ENCODE data around the gene KRTAP9-2.
"Not testable (repeated sequence)": the region's sequence is repeated elsewhere in the genome, so short reads cannot be mapped to it uniquely, and the experiment has no call there.

KRTAP9-2 gene

DNA sequence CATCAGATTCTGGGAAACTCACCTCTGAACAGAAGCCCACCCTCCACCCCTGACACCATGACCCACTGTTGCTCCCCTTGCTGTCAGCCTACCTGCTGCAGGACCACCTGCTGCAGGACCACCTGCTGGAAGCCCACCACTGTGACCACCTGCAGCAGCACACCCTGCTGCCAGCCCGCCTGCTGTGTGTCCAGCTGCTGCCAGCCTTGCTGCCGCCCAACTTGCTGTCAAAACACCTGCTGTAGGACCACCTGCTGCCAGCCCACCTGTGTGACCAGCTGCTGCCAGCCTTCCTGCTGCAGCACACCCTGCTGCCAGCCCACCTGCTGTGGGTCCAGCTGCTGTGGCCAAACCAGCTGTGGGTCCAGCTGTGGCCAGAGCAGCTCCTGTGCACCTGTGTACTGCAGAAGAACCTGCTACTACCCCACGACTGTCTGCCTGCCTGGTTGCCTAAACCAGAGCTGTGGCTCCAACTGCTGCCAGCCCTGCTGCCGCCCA is at the start of gene KRTAP9-2:
Gene KRTAP9-2, plus strand, starts transcription at position 51 of the 498 bp plus-strand sequence. Its CDS starts 7 bp downstream, at position 58.
- DNase-seq, result not testable (repeated sequence)

- DNase-seq, result no peak
Measured at GRCh38 chr17:41176744-41177387, 49.6 kb upstream of the KRTAP9-2 start.

DNA sequence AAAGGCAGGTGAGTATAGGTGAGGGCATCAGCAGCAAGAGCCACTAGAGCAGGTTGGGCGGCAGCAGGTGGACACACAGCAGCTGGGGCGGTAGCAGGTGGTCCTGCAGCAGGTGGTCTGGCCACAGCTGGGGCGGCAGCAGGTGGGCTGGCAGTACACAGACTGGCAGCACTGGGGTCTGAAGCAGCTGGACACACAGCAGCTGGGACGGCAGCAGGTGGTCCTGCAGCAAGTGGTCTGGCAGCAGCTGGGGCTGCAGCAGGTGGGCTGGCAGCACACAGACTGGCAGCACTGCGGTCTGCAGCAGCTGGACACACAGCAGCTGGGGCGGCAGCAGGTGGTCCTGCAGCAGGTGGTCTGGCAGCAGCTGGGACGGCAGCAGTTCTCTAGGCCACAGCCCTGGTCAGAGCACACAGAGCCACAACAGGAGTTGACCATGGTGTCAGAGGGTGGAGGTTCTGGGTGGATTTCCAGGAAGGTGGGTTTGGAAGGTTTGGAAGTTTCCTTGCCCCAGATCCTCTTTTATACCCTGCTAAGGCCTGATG is 48.6 kb upstream of the KRTAP9-2 start, which contains the start of gene KRTAP4-2:
Gene KRTAP4-2, minus strand, starts transcription at position 495 of the 545 bp plus-strand sequence. Its CDS starts 57 bp downstream, at position 438.
- no peak for DNase-seq

DNA sequence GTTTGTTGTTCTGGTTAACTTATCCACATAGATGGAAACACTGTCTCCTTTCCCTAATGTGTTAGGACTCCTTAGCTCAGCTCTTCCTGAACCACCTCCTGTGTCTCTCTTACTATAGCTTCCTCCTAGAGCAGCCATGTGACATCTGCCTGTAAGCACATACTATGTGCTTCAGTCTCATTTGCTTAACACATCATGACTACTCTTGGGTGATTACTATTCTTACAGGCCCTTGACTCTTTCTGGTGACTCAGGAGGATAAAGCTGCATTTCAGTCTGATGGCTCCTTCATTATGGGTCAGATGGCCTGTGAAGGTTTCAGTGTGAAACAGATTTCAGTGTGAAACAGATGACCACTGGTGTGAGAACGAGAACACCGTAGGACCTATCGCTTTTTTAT is 48.1 kb upstream of the KRTAP9-2 start:
- DNase-seq, result no peak

- DNase-seq, result no peak
Measured at GRCh38 chr17:41178843-41179616, 47.4 kb upstream of the KRTAP9-2 start.

DNA sequence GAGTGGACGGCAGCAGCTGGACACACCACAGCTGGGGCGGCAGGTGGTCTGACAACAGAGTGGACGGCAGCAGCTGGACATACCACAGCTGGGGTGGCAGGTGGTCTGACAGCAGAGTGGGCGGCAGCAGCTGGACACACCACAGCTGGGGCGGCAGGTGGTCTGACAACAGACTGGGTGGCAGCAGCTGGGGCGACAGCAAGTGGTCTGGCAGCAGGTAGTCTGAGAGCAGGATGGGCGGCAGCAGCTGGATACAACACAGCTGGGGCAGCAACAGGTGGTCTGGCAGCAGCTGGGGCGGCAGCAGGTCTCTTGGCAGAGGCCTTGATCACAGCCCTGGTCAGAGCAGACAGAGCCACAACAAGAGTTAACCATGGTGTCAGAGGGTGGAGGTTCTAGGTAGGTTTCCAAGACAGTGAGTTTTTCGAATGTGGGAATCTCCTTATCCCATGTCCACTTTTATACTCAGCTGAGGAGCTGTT is 41.9 kb upstream of the KRTAP9-2 start, which contains the start of gene KRTAP4-1:
Gene KRTAP4-1, minus strand, starts transcription at position 432 of the 482 bp plus-strand sequence. Its CDS starts 57 bp downstream, at position 375.
- no peak for DNase-seq

DNA sequence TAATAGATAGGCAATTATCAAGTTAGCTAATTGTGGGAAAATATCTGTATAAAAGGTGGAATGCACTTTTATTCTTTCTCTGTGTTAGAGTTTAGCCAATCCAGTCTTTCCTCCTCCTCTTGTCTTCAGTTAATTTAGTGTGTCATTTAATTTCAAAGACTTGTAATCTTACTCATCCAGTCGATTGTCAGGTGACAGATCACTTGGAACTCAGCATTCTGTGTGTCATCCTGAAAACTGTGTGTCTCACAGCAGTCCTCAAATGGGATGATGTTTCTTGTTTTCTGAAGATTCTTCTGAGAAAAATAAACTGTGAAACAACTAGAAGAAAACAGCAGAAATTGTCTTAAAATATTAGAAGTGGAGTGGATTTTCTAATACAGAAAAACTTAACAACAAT is 41.4 kb upstream of the KRTAP9-2 start:
- DNase-seq, result no peak

DNA sequence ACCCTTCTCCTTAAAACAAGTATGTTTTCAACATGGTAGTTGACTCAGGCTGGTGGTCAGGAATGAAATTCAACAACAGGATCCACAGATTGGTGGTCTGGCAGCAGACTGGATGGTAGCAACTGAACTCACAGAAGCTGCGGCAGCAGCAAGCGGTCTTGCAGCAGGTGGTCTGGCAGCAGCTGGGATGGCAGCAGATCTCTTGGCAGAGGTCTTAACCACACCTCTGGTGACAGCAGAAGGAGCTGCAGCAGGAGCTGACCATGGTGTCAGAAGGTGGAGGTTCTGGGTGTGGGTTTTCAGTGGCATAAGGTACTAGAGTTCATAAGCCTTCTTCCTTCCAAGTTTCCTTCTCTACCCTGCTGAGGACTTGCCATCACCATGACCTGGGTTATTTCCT is 39.6 kb upstream of the KRTAP9-2 start:
- no peak for DNase-seq

- DNase-seq, result not testable (repeated sequence)
Measured at GRCh38 chr17:41189837-41190318, 36.6 kb upstream of the KRTAP9-2 start, which contains the start of gene KRTAP9-1. TSS of gene KRTAP9-1 (plus strand) at chr17:41189887. CDS start at chr17:41189887, 0 bp downstream.

- DNase-seq, result no peak
Measured at GRCh38 chr17:41190328-41190727, 36.1 kb upstream of the KRTAP9-2 start.

GRCh38 chr17:41196068-41196467 is 30.4 kb upstream of the KRTAP9-2 start:
- no peak for DNase-seq

DNA sequence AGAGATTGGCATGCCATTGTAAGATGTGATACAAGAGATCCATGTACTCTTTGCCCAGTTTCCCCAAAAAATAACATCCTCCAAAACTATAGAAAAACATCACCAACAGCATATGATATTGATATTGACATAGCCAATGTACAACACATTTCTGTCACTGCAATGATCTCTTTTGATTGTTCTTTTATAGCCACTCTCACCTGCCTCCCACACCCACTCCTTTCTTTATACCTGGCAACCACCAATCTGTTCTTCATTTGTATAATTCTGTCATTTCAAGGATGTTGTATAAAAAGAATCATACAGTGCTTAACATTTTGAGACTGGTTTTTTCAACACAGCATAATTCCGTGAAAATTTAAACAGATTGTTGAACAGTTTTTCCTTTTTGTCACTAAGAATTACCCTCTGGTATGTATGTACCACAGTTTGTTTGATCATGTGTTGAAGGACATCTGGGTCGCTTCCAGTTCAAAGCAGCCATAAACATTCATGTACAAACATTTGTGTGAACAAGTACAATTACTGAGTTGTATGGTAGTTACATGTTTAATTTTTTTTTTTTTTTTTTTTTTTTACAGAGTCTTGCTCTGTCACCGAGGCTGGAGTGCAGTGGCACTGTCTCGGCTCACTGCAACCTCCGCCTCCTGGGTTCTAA is 26.9 kb upstream of the KRTAP9-2 start:
- DNase-seq, result peak; percentile 39

DNA sequence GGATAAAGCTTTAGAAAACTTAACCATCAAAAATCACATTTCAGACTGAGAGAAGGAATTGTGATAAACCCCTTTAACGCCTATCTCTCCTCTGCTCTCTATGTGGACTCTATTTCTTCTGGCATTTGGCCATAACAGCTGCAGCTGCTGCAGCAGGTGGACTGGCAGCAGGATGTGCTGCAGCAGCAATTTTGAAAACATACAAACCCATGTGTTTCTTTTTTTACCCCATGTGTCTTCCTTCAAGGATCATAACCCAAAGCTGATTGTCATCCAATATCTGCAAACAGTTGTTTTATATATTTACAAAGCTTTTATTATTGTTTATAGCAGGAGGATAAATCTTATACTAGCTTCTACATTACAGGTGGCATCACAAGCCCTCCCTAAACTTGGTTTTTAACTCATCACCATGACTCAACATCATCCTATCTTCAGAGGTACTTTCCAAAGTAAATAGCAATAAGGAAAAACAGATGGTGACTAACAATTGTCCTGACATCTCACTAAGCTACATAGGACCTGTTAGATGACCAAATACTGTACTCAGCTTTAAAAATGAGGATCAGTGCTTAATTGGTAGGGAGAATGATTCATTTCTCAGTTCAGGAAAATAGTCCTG is 14.5 kb upstream of the KRTAP9-2 start:
- peak; percentile 31 for DNase-seq

DNA sequence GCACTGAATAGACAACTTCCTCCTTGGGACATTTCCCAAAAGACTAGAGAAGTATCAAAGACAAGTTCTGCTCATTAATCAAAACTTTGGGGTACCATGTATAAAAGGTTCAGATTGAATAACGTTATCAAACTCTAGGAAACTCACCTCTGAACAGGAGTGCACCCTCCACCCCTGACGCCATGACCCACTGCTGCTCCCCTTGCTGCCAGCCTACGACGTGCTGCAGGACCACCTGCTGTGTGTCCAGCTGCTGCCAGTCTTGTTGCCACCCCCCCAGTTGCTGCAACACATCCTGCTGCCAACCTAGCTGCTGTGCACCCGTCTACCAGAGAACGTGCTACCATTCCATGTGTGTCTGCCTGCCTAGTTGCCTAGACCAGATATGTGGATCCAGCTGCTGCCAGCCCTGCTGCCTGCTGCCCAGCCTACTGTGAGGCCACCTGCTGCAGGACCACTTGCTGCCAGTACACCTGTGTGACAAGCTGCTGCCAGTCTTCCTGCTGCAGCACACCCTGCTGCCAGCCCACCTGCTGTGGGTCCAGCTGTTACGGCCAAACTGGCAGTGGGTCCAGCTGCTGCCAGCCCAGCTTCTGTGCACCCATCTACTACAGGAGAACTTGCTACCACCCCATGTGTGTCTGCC is 13.8 kb upstream of the KRTAP9-2 start:
- DNase-seq, result peak; percentile 49

- no peak for DNase-seq
Measured at GRCh38 chr17:41215681-41216080, 10.8 kb upstream of the KRTAP9-2 start.

DNA sequence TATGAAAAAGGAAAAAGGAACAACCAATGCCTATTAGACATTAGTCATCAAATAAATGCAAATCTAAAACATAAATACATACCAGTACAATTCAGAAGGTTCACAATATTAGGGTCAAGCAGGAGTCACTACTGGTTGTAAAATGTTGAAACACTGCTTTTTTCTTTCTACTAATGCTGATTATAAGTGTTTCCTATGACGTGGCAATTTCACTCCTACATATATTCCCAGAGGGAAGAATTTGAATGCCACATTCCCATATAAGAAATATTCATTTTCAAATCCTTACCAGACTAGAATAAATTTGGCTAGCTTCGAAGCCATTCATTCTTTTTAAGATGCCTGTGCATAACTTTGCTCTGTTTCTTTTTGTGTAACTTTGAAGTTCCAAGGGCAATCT is 2.6 kb upstream of the KRTAP9-2 start:
- DNase-seq, result no peak

GRCh38 chr17:41226051-41226450 is 397 bp upstream of the KRTAP9-2 start:
- DNase-seq, result no peak

GRCh38 chr17:41230094-41230493 is 3.6 kb downstream of the KRTAP9-2 start:
- no peak for DNase-seq

DNA sequence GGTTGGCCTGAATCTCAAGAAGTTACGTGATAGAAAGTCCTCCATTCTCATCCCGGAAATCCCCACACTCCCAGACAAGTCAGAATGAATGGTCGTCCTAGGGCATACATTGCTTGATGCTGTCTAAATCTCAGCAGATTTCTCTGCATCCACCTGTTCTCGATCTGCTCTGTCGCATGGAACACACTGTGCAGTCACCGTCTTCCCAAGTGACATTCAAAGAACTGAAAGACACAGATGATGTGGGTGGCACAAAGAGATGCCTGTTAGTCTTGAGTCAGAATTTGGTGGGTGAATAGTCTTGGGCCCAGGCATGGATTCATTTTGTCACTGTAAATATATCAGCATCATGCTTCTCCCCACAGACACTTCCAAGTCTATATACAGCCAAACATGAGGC is 5.3 kb downstream of the KRTAP9-2 start:
- no peak for DNase-seq

- DNase-seq, result not testable (repeated sequence)
Measured at GRCh38 chr17:41232399-41233105, 6.1 kb downstream of the KRTAP9-2 start, which contains the start of gene KRTAP9-3. TSS of gene KRTAP9-3 (plus strand) at chr17:41232449. CDS start at chr17:41232502, 53 bp downstream.

DNA sequence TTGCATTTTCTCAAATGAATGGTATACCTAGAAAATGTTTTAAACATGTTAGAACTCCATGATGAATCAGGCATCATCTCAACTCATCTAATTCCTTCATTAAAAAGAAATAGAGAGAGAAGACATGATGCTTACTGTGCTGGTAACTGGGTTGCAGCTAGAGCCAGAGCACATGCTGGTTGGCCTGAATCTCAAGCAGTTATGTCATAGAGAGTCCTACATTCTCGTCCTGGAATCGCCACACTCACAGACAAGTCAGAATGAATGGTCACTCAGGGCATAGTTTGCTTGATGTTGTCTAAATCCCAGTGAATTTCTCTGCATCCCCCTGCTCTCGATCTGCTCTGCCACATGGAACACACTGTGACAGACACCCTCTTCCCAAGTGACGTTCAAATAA is 10.7 kb downstream of the KRTAP9-2 start:
- DNase-seq, result not testable (repeated sequence)

Measured in NCI-H2029 treated with DMSO at 0.1 percent for 48 hours (cell line).